ENCODE data around the gene HIVEP3.

HIVEP3 gene

GRCh38 chr1:41650028-41650880 lies 268.5 kb downstream of the HIVEP3 start:
- ChIA-PET CTCF (no interaction called here), POLR2A (no interaction called here)
- peak; percentile 49 for TF ChIP-seq EGR2 (tag by site-specific recombination; IDR thresholded peaks at IDR 0.05; ENCODE audit: low read depth)
- TF ChIP-seq GLIS2 (tag by site-specific recombination; IDR thresholded peaks at IDR 0.05) = no peak
- TF ChIP-seq ZFP69B (tag by site-specific recombination; IDR thresholded peaks at IDR 0.05) = peak; percentile 69
- no peak for TF ChIP-seq BCL11A (tag by site-specific recombination; IDR thresholded peaks at IDR 0.05; ENCODE audit: low read depth)
- peak; percentile 86 for TF ChIP-seq KLF1 (tag by site-specific recombination; IDR thresholded peaks at IDR 0.05)
- TF ChIP-seq ZNF629 (tag by site-specific recombination; IDR thresholded peaks at IDR 0.05) = peak; percentile 61
- 0 out of 2 replicates have a peak, but pooled peaks have one; percentile 18 for TF ChIP-seq SP2 (tag by site-specific recombination; IDR thresholded peaks at IDR 0.05)
- TF ChIP-seq ZNF571 (tag by site-specific recombination; IDR thresholded peaks at IDR 0.05) = no peak
- no peak for TF ChIP-seq YY1 (tag by site-specific recombination; IDR thresholded peaks at IDR 0.05)
- no peak for TF ChIP-seq ZNF140 (tag by site-specific recombination; IDR thresholded peaks at IDR 0.05)
- TF ChIP-seq ZSCAN30 (tag by site-specific recombination; IDR thresholded peaks at IDR 0.05) = no peak
- TF ChIP-seq ZBTB17 (tag by site-specific recombination; IDR thresholded peaks at IDR 0.05) = no peak
- TF ChIP-seq OSR2 (tag by site-specific recombination; IDR thresholded peaks at IDR 0.05) = no peak
- TF ChIP-seq SALL2 (tag by site-specific recombination; IDR thresholded peaks at IDR 0.05; ENCODE audit: borderline replicate concordance) = no peak
- no peak for TF ChIP-seq ZNF658 (tag by site-specific recombination; IDR thresholded peaks at IDR 0.05)
- no peak for TF ChIP-seq ZNF10 (tag by site-specific recombination; IDR thresholded peaks at IDR 0.05)
- no peak for TF ChIP-seq ZNF157 (tag by site-specific recombination; IDR thresholded peaks at IDR 0.05)
- TF ChIP-seq ZEB2 (tag by site-specific recombination; IDR thresholded peaks at IDR 0.05) = no peak
- TF ChIP-seq ZBTB10 (tag by site-specific recombination; IDR thresholded peaks at IDR 0.05) = no peak
- no peak for TF ChIP-seq ZNF514 (tag by site-specific recombination; IDR thresholded peaks at IDR 0.05)
- no peak for TF ChIP-seq SP3 (tag by site-specific recombination; IDR thresholded peaks at IDR 0.05)
- TF ChIP-seq ELK4 (IDR thresholded peaks at IDR 0.05; ENCODE audit: borderline replicate concordance, low read depth, low read length) = no peak
- peak; percentile 42; the same call in 1 of the 2 replicates for TF ChIP-seq PATZ1 (tag by site-specific recombination; IDR thresholded peaks at IDR 0.05)
- TF ChIP-seq ZNF311 (tag by site-specific recombination; IDR thresholded peaks at IDR 0.05; ENCODE audit: borderline replicate concordance) = no peak
- TF ChIP-seq ZNF24 (tag by site-specific recombination; IDR thresholded peaks at IDR 0.05) = no peak
- no peak for TF ChIP-seq ZNF121 (tag by site-specific recombination; IDR thresholded peaks at IDR 0.05)
- TF ChIP-seq ZNF610 (tag by site-specific recombination; IDR thresholded peaks at IDR 0.05; ENCODE audit: borderline replicate concordance) = no peak
- peak; percentile 27 for TF ChIP-seq SP7 (tag by site-specific recombination; IDR thresholded peaks at IDR 0.05)
- no peak for TF ChIP-seq ZNF513 (tag by site-specific recombination; IDR thresholded peaks at IDR 0.05)
- no peak for TF ChIP-seq ZNF560 (tag by site-specific recombination; IDR thresholded peaks at IDR 0.05; ENCODE audit: borderline replicate concordance)
- TF ChIP-seq ZNF677 (tag by site-specific recombination; IDR thresholded peaks at IDR 0.05) = no peak
- no peak for TF ChIP-seq ZNF391 (tag by site-specific recombination; IDR thresholded peaks at IDR 0.05; ENCODE audit: borderline replicate concordance, low read depth)
- TF ChIP-seq KLF7 (tag by site-specific recombination; IDR thresholded peaks at IDR 0.05; ENCODE audit: borderline replicate concordance) = no peak

More at GRCh38 chr1:41650028-41650880, 268.5 kb downstream of the HIVEP3 start:
- no peaks in the 10 kb centered on the region for H3K4me1 ChIP-seq (ENCODE audit: control insufficient read depth, insufficient read depth, low read length)
- H3K27ac ChIP-seq (ENCODE audit: extremely low read depth, low read depth, low read length) = no peak overlapping the region
- no peak overlapping the region for H3K4me3 ChIP-seq (ENCODE audit: low read depth, low read length)
- H3K9me3 ChIP-seq (ENCODE audit: control insufficient read depth, insufficient read depth, low read depth, low read length) = no peaks in the 10 kb centered on the region
- no peaks in the 10 kb centered on the region for H3K36me3 ChIP-seq (ENCODE audit: control insufficient read depth in 2 of 2, insufficient read depth in 1 of 2, low read length in 2 of 2)

All from HEK293 (cell line).